ENCODE measurements around the gene CYP2F1. TPM values are rescaled to one million over a fixed set of nuclear protein-coding genes. Genes with fewer than 3 reads are reported as not detected.

CYP2F1 gene
- total RNA-seq, 1 experiment from 2014 or later = not detected

- Histone ChIP-seq H3K4me1 (no peaks in the 10 kb centered on the region), H3K9me3 (no peaks in the 10 kb centered on the region), H3K4me3 (ENCODE audit: low read depth, low read length) (no peak overlapping the region), H3K36me3 (ENCODE audit: control insufficient read depth, insufficient read depth, low read length) (no peaks in the 10 kb centered on the region), H3K27me3 (replicated peaks; ENCODE audit: control insufficient read depth, insufficient read depth, low read length) (no peaks in the 10 kb centered on the region)
- no peak overlapping the region for H3K27ac Mint-ChIP-seq (ENCODE audit: unreplicated experiment)
- no peak for TF ChIP-seq CTCF (IDR thresholded peaks at IDR 0.05; ENCODE audit: insufficient read depth in 1 of 2, low read depth in 1 of 2, low read length in 1 of 2, severe bottlenecking in 1 of 2, unreplicated experiment in 1 of 2)
- CTCF ChIA-PET = no interaction called here
- no TSS peak for BruUV-seq (replicated peaks)
- no peaks in the 10 kb centered on the region for H3K36me3 Mint-ChIP-seq (ENCODE audit: insufficient read depth, unreplicated experiment)
- H3K27me3 Mint-ChIP-seq (ENCODE audit: insufficient read depth, unreplicated experiment) = peaks cover 6% of the 10 kb centered on the region
- DNase-seq = no peak
- intact Hi-C loops (cut with micrococcal nuclease; ENCODE audit: unreplicated experiment) = no loop called here
- POLR2A ChIA-PET = no interaction called here
- H3K4me3 Mint-ChIP-seq (ENCODE audit: unreplicated experiment) = no peak overlapping the region
- H3K4me1 Mint-ChIP-seq (ENCODE audit: low read depth, unreplicated experiment) = peaks cover 7% of the 10 kb centered on the region
- H3K9me3 Mint-ChIP-seq (ENCODE audit: unreplicated experiment) = no peaks in the 10 kb centered on the region
Observed at GRCh38 chr19:41128692-41129091, 14.5 kb downstream of the CYP2F1 start.

- DNase-seq = no peak
- H3K27me3 ChIP-seq (replicated peaks; ENCODE audit: control insufficient read depth, insufficient read depth, low read length) = no peaks in the 10 kb centered on the region
- no peaks in the 10 kb centered on the region for H3K9me3 ChIP-seq
- no peak overlapping the region for H3K27ac Mint-ChIP-seq (ENCODE audit: unreplicated experiment)
- intact Hi-C loops (cut with micrococcal nuclease; ENCODE audit: unreplicated experiment) = no loop called here
- H3K4me1 Mint-ChIP-seq (ENCODE audit: low read depth, unreplicated experiment) = peaks cover 7% of the 10 kb centered on the region
- TF ChIP-seq CTCF (IDR thresholded peaks at IDR 0.05; ENCODE audit: insufficient read depth in 1 of 2, low read depth in 1 of 2, low read length in 1 of 2, severe bottlenecking in 1 of 2, unreplicated experiment in 1 of 2) = no peak
- BruUV-seq (replicated peaks) = no TSS peak
- H3K36me3 Mint-ChIP-seq (ENCODE audit: insufficient read depth, unreplicated experiment) = no peaks in the 10 kb centered on the region
- CTCF ChIA-PET = no interaction called here
- POLR2A ChIA-PET = no interaction called here
- no peaks in the 10 kb centered on the region for H3K36me3 ChIP-seq (ENCODE audit: control insufficient read depth, insufficient read depth, low read length)
- H3K4me1 ChIP-seq = no peaks in the 10 kb centered on the region
- H3K9me3 Mint-ChIP-seq (ENCODE audit: unreplicated experiment) = no peaks in the 10 kb centered on the region
- H3K27me3 Mint-ChIP-seq (ENCODE audit: insufficient read depth, unreplicated experiment) = peaks cover 6% of the 10 kb centered on the region
- no peak overlapping the region for H3K4me3 Mint-ChIP-seq (ENCODE audit: unreplicated experiment)
- H3K4me3 ChIP-seq (ENCODE audit: low read depth, low read length) = no peak overlapping the region
Observed at GRCh38 chr19:41131186-41131585, 17.0 kb downstream of the CYP2F1 start.

GRCh38 chr19:41133260-41133659 is 19.0 kb downstream of the CYP2F1 start:
- peaks cover 6% of the 10 kb centered on the region for H3K27me3 Mint-ChIP-seq (ENCODE audit: insufficient read depth, unreplicated experiment)
- H3K36me3 Mint-ChIP-seq (ENCODE audit: insufficient read depth, unreplicated experiment) = no peaks in the 10 kb centered on the region
- no peak overlapping the region for H3K27ac Mint-ChIP-seq (ENCODE audit: unreplicated experiment)
- Histone ChIP-seq H3K36me3 (ENCODE audit: control insufficient read depth, insufficient read depth, low read length) (no peaks in the 10 kb centered on the region), H3K27me3 (replicated peaks; ENCODE audit: control insufficient read depth, insufficient read depth, low read length) (no peaks in the 10 kb centered on the region), H3K4me1 (no peaks in the 10 kb centered on the region), H3K9me3 (no peaks in the 10 kb centered on the region), H3K4me3 (ENCODE audit: low read depth, low read length) (no peak overlapping the region)
- intact Hi-C loops (cut with micrococcal nuclease; ENCODE audit: unreplicated experiment) = no loop called here
- no peak for DNase-seq
- no peaks in the 10 kb centered on the region for H3K4me1 Mint-ChIP-seq (ENCODE audit: low read depth, unreplicated experiment)
- CTCF ChIA-PET = no interaction called here
- peaks cover 4% of the 10 kb centered on the region for H3K9me3 Mint-ChIP-seq (ENCODE audit: unreplicated experiment)
- POLR2A ChIA-PET = no interaction called here
- H3K4me3 Mint-ChIP-seq (ENCODE audit: unreplicated experiment) = no peak overlapping the region
- BruUV-seq (replicated peaks) = no TSS peak
- no peak for TF ChIP-seq CTCF (IDR thresholded peaks at IDR 0.05; ENCODE audit: insufficient read depth in 1 of 2, low read depth in 1 of 2, low read length in 1 of 2, severe bottlenecking in 1 of 2, unreplicated experiment in 1 of 2)
